Muscle layer of duodenum (tissue), 2 donors: ENCODE measurements around the gene AP3B1.

Experiments used
- H3K27ac ChIP-seq: one replicate; pipeline ENCODE4 v1.7.0; 2013; ENCODE audit warnings: mild to moderate bottlenecking, low read length
- H3K27me3 ChIP-seq: one replicate; pipeline ENCODE4 v1.7.0; 2013; ENCODE audit warnings: low read depth, mild to moderate bottlenecking, control low read depth, low read length
- H3K36me3 ChIP-seq, 2 donors: one replicate each; pipeline ENCODE4 v1.7.0; 2013; ENCODE audit warnings: low read length in 2 of 2, control low read depth in 1 of 2, mild to moderate bottlenecking in 1 of 2; ENCODE audit not compliant: insufficient read depth in 2 of 2, control insufficient read depth in 1 of 2
- H3K4me1 ChIP-seq, 2 donors: one replicate each; pipeline ENCODE4 v1.7.0; 2013; ENCODE audit warnings: low read length in 2 of 2, mild to moderate bottlenecking in 2 of 2, control low read depth in 1 of 2, moderate library complexity in 1 of 2; ENCODE audit not compliant: insufficient read depth in 2 of 2, control insufficient read depth in 1 of 2
- H3K4me3 ChIP-seq, 2 donors: one replicate each; pipeline ENCODE4 v1.7.0; 2013; ENCODE audit warnings: low read length in 2 of 2, low read depth in 1 of 2, mild to moderate bottlenecking in 1 of 2
- H3K9me3 ChIP-seq, 2 donors: one replicate each; pipeline ENCODE4 v1.7.0; 2013; ENCODE audit warnings: low read length in 2 of 2, control low read depth in 1 of 2, mild to moderate bottlenecking in 1 of 2; ENCODE audit not compliant: control insufficient read depth in 1 of 2
- donor health status: healthy.

Gene AP3B1

GRCh38 chr5:78287833-78288232 lies 6.7 kb downstream of the AP3B1 start:
- no peaks in the 10 kb centered on the region for H3K27me3 ChIP-seq
- H3K36me3 ChIP-seq = no peaks in the 10 kb centered on the region
- H3K4me1 ChIP-seq = peaks cover 0 to 6% of the 10 kb centered on the region in 2 donors
- H3K4me3 ChIP-seq = no peak overlapping the region
- H3K27ac ChIP-seq = no peak overlapping the region
- H3K9me3 ChIP-seq = no peaks in the 10 kb centered on the region

- peaks cover 0 to under 1% of the 10 kb centered on the region in 2 donors for H3K4me1 ChIP-seq
- H3K36me3 ChIP-seq = no peaks in the 10 kb centered on the region
- no peak overlapping the region for H3K4me3 ChIP-seq
- no peaks in the 10 kb centered on the region for H3K9me3 ChIP-seq
- no peaks in the 10 kb centered on the region for H3K27me3 ChIP-seq
- no peak overlapping the region for H3K27ac ChIP-seq
These were observed 7.3 kb downstream of the AP3B1 start for GRCh38 chr5:78287169-78287568.

GRCh38 chr5:78286290-78286689 lies 8.2 kb downstream of the AP3B1 start:
- no peaks in the 10 kb centered on the region for H3K4me1 ChIP-seq
- H3K27ac ChIP-seq = no peak overlapping the region
- no peaks in the 10 kb centered on the region for H3K27me3 ChIP-seq
- H3K36me3 ChIP-seq = no peaks in the 10 kb centered on the region
- no peak overlapping the region for H3K4me3 ChIP-seq
- no peaks in the 10 kb centered on the region for H3K9me3 ChIP-seq

GRCh38 chr5:78283802-78284201 lies 10.7 kb downstream of the AP3B1 start:
- Histone ChIP-seq H3K9me3 (no peaks in the 10 kb centered on the region), H3K36me3 (no peaks in the 10 kb centered on the region), H3K4me3 (no peak overlapping the region), H3K27me3 (no peaks in the 10 kb centered on the region), H3K4me1 (no peaks in the 10 kb centered on the region), H3K27ac (no peak overlapping the region)

- no peaks in the 10 kb centered on the region for H3K36me3 ChIP-seq
- H3K27ac ChIP-seq = no peak overlapping the region
- H3K9me3 ChIP-seq = no peaks in the 10 kb centered on the region
- no peaks in the 10 kb centered on the region for H3K4me1 ChIP-seq
- no peaks in the 10 kb centered on the region for H3K27me3 ChIP-seq
- H3K4me3 ChIP-seq = no peak overlapping the region
These were observed 11.4 kb downstream of the AP3B1 start for GRCh38 chr5:78283105-78283504.

- Histone ChIP-seq H3K4me1 (no peaks in the 10 kb centered on the region), H3K4me3 (no peak overlapping the region), H3K9me3 (no peaks in the 10 kb centered on the region), H3K36me3 (no peaks in the 10 kb centered on the region), H3K27me3 (no peaks in the 10 kb centered on the region), H3K27ac (no peak overlapping the region)
These were observed 14.2 kb downstream of the AP3B1 start for GRCh38 chr5:78280261-78280660.

- Histone ChIP-seq H3K4me3 (no peak overlapping the region), H3K27ac (no peak overlapping the region), H3K4me1 (no peaks in the 10 kb centered on the region), H3K27me3 (no peaks in the 10 kb centered on the region), H3K9me3 (no peaks in the 10 kb centered on the region), H3K36me3 (no peaks in the 10 kb centered on the region)
These were observed 15.3 kb downstream of the AP3B1 start for GRCh38 chr5:78279194-78279593.

- H3K9me3 ChIP-seq = no peaks in the 10 kb centered on the region
- no peaks in the 10 kb centered on the region for H3K27me3 ChIP-seq
- no peak overlapping the region for H3K4me3 ChIP-seq
- peaks cover 5 to 10% of the 10 kb centered on the region in 2 donors for H3K4me1 ChIP-seq
- H3K36me3 ChIP-seq = no peaks in the 10 kb centered on the region
- H3K27ac ChIP-seq = no peak overlapping the region
These were observed 16.8 kb downstream of the AP3B1 start for GRCh38 chr5:78277715-78278114.

GRCh38 chr5:78275998-78276543 lies 18.4 kb downstream of the AP3B1 start:
- Histone ChIP-seq H3K27me3 (no peaks in the 10 kb centered on the region), H3K4me3 (no peak overlapping the region), H3K27ac (no peak overlapping the region), H3K9me3 (no peaks in the 10 kb centered on the region), H3K36me3 (no peaks in the 10 kb centered on the region), H3K4me1 (peaks cover 5 to 10% of the 10 kb centered on the region in 2 donors)

GRCh38 chr5:78274540-78275197 lies 19.8 kb downstream of the AP3B1 start:
- Histone ChIP-seq H3K27ac (no peak overlapping the region), H3K27me3 (no peaks in the 10 kb centered on the region), H3K4me1 (peaks cover 5 to 10% of the 10 kb centered on the region in 2 donors), H3K36me3 (no peaks in the 10 kb centered on the region), H3K9me3 (no peaks in the 10 kb centered on the region), H3K4me3 (no peak overlapping the region)

- Histone ChIP-seq H3K4me1 (peaks cover 5 to 16% of the 10 kb centered on the region in 2 donors), H3K4me3 (no peak overlapping the region), H3K36me3 (no peaks in the 10 kb centered on the region), H3K9me3 (no peaks in the 10 kb centered on the region), H3K27me3 (no peaks in the 10 kb centered on the region), H3K27ac (no peak overlapping the region)
These were observed 21.1 kb downstream of the AP3B1 start for GRCh38 chr5:78273436-78273835.

- H3K27ac ChIP-seq = no peak overlapping the region
- no peaks in the 10 kb centered on the region for H3K9me3 ChIP-seq
- no peaks in the 10 kb centered on the region for H3K27me3 ChIP-seq
- H3K4me1 ChIP-seq = peaks cover 5 to 19% of the 10 kb centered on the region in 2 donors
- no peaks in the 10 kb centered on the region for H3K36me3 ChIP-seq
- no peak overlapping the region for H3K4me3 ChIP-seq
These were observed 22.7 kb downstream of the AP3B1 start for GRCh38 chr5:78271766-78272165.
